IMR-90 (cell line): ENCODE results near the gene HCN3. TPM values are rescaled to one million over a fixed set of nuclear protein-coding genes. Genes with fewer than 3 reads are reported as not detected.

Source experiments
- ATAC-seq: fragments of 200-7000 bp; cut with Tn5 transposase; 2 replicates; pipeline ENCODE4 v1.9.1; 2020; ENCODE audit warnings: low read depth, mild to moderate bottlenecking, moderate library complexity
- BruUV-seq: library from RNA; stranded (reverse); fragments of 400-500 nt; replicated peaks from 2 replicates; lab custom pipeline; 2021; lab: Mats Ljungman, UMichigan
- CTCF ChIA-PET: fragments of 300-600 bp; formaldehyde crosslinking; extraction: SDS; loops from one replicate; lab custom pipeline; 2021; ENCODE audit warnings: antibody characterized with exemption; lab: Yijun Ruan, JAX
- POLR2A ChIA-PET: fragments of 300-600 bp; sonication (Branson Sonifier 250); formaldehyde crosslinking; loops from one replicate; lab custom pipeline; 2022; ENCODE audit warnings: antibody characterized with exemption; ENCODE audit not compliant: unreplicated experiment; lab: Charles Lee
- DNase-seq: peaks from one replicate; pipeline ENCODE4 v3.0.0; 2013
- H2AFZ ChIP-seq: replicated peaks from 2 replicates; pipeline ENCODE3; 2013; ENCODE audit warnings: low read length, mild to moderate bottlenecking; ENCODE audit not compliant: poor library complexity
- H2AK5ac ChIP-seq: 2 replicates; pipeline ENCODE4 v1.6.1; 2013; ENCODE audit warnings: low read depth, low read length, inconsistent platforms
- H2AK9ac ChIP-seq: replicated peaks from 2 replicates; pipeline ENCODE3; 2013; ENCODE audit warnings: mild to moderate bottlenecking, low read depth, low read length, moderate library complexity; ENCODE audit not compliant: poor library complexity
- H2BK120ac ChIP-seq: 2 replicates; pipeline ENCODE4 v1.6.1; 2013; ENCODE audit warnings: low read depth, low read length, inconsistent platforms
- H2BK15ac ChIP-seq: 3 replicates; pipeline ENCODE4 v1.6.1; 2013; ENCODE audit warnings: low read depth, low read length, inconsistent platforms
- H2BK20ac ChIP-seq: 2 replicates; pipeline ENCODE4 v1.6.1; 2013; ENCODE audit warnings: low read depth, mild to moderate bottlenecking, inconsistent platforms, low read length, moderate library complexity
- H2BK5ac ChIP-seq: 2 replicates; pipeline ENCODE4 v1.6.1; 2013; ENCODE audit warnings: mild to moderate bottlenecking, low read depth, low read length, inconsistent platforms; ENCODE audit not compliant: poor library complexity, severe bottlenecking
- H3K14ac ChIP-seq: replicated peaks from 2 replicates; pipeline ENCODE4 v1.6.1; 2013; ENCODE audit warnings: low read depth, low read length, inconsistent platforms
- H3K18ac ChIP-seq: 2 replicates; pipeline ENCODE4 v1.6.1; 2013; ENCODE audit warnings: low read depth, low read length, control low read depth
- H3K23ac ChIP-seq: 2 replicates; pipeline ENCODE4 v1.6.1; 2013; ENCODE audit warnings: low read depth, low read length, inconsistent platforms
- H3K27ac ChIP-seq: 2 replicates; pipeline ENCODE4 v1.5.1; 2013; ENCODE audit warnings: mild to moderate bottlenecking, control low read depth, low read length; ENCODE audit not compliant: insufficient read depth
- H3K27me3 ChIP-seq: 2 replicates; pipeline ENCODE4 v1.6.1; 2013; ENCODE audit warnings: low read length; ENCODE audit not compliant: control insufficient read depth, insufficient read depth
- H3K36me3 ChIP-seq: 2 replicates; pipeline ENCODE4 v1.6.1; 2013; ENCODE audit warnings: low read length, mixed read lengths; ENCODE audit not compliant: control insufficient read depth, insufficient read depth
- H3K4ac ChIP-seq: 2 replicates; pipeline ENCODE4 v1.6.1; 2013; ENCODE audit warnings: low read depth, low read length, inconsistent platforms
- H3K4me1 ChIP-seq: 2 replicates; pipeline ENCODE4 v1.6.1; 2013; ENCODE audit warnings: low read length, mixed read lengths; ENCODE audit not compliant: control insufficient read depth, insufficient read depth
- H3K4me2 ChIP-seq: 2 replicates; pipeline ENCODE4 v1.6.1; 2013; ENCODE audit warnings: low read depth, mild to moderate bottlenecking, control low read depth, low read length, moderate library complexity
- H3K4me3 ChIP-seq: 2 replicates; pipeline ENCODE4 v1.5.1; 2013; ENCODE audit warnings: low read depth, mild to moderate bottlenecking, control low read depth, low read length, moderate library complexity; ENCODE audit not compliant: insufficient read depth
- H3K56ac ChIP-seq: 2 replicates; pipeline ENCODE4 v1.6.1; 2013; ENCODE audit warnings: low read length, inconsistent platforms; ENCODE audit not compliant: insufficient read depth; ENCODE audit errors: extremely low read depth
- H3K79me1 ChIP-seq, 2 experiments: 2 replicates each; pipeline ENCODE4 v1.6.1; 2013; ENCODE audit warnings: low read length in 2 of 2, inconsistent platforms in 1 of 2, low read depth in 1 of 2
- H3K9ac ChIP-seq: 2 replicates; pipeline ENCODE4 v1.6.1; 2013; ENCODE audit warnings: low read depth, low read length, control low read depth
- H3K9me1 ChIP-seq: 2 replicates; pipeline ENCODE4 v1.6.1; 2013; ENCODE audit warnings: low read length, inconsistent platforms; ENCODE audit not compliant: insufficient read depth
- H3K9me3 ChIP-seq: 2 replicates; pipeline ENCODE4 v1.6.1; 2013; ENCODE audit warnings: low read length; ENCODE audit not compliant: control insufficient read depth, insufficient read depth
- H4K20me1 ChIP-seq: 2 replicates; pipeline ENCODE4 v1.6.1; 2013; ENCODE audit warnings: low read length, inconsistent platforms; ENCODE audit not compliant: insufficient read depth
- H4K5ac ChIP-seq: 2 replicates; pipeline ENCODE4 v1.6.1; 2013; ENCODE audit warnings: mild to moderate bottlenecking, low read depth, low read length, control low read depth
- H4K8ac ChIP-seq, 2 experiments: 2 replicates each; pipeline ENCODE4 v1.6.1; 2013; ENCODE audit warnings: low read depth in 2 of 2, low read length in 2 of 2, control low read depth in 1 of 2, inconsistent platforms in 1 of 2
- H4K91ac ChIP-seq: 2 replicates; pipeline ENCODE4 v1.6.1; 2013; ENCODE audit warnings: low read depth, low read length, inconsistent platforms; ENCODE audit not compliant: insufficient read depth
- CEBPB ChIP-seq: IDR thresholded peaks from 2 replicates; pipeline ENCODE4 v1.6.1; 2012; ENCODE audit warnings: low read depth, low read length, improper control_type of control experiment
- CHD1 ChIP-seq: IDR thresholded peaks from 2 replicates; pipeline ENCODE4 v1.6.1; 2012; ENCODE audit warnings: low read depth, low read length, improper control_type of control experiment
- CTCF ChIP-seq: conservative IDR thresholded peaks from 2 replicates; pipeline ENCODE4 v1.5.1; 2012; ENCODE audit warnings: mild to moderate bottlenecking, low read depth, low read length, improper control_type of control experiment
- ELK1 ChIP-seq: fragments of 150-350 bp; IDR thresholded peaks from 2 replicates; pipeline ENCODE4 v1.6.1; 2016; ENCODE audit warnings: low read depth, mild to moderate bottlenecking, low read length, moderate library complexity, borderline replicate concordance
- FOS ChIP-seq: fragments of 150-350 bp; IDR thresholded peaks from 2 replicates; pipeline ENCODE4 v1.6.1; 2016; ENCODE audit warnings: low read depth, low read length
- MAFK ChIP-seq: IDR thresholded peaks from 2 replicates; pipeline ENCODE4 v1.6.1; 2012; ENCODE audit warnings: low read depth, low read length, improper control_type of control experiment
- NFE2L2 ChIP-seq: fragments of 150-350 bp; IDR thresholded peaks from 2 replicates; pipeline ENCODE4 v1.6.1; 2016; ENCODE audit warnings: low read depth, mild to moderate bottlenecking, low read length
- RAD21 ChIP-seq: IDR thresholded peaks from 2 replicates; pipeline ENCODE4 v1.6.1; 2012; ENCODE audit warnings: low read length, improper control_type of control experiment
- RCOR1 ChIP-seq: IDR thresholded peaks from 2 replicates; pipeline ENCODE4 v1.6.1; 2012; ENCODE audit warnings: mild to moderate bottlenecking, low read length, improper control_type of control experiment; ENCODE audit not compliant: insufficient replicate concordance
- RFX5 ChIP-seq: IDR thresholded peaks from 2 replicates; pipeline ENCODE4 v1.8.0; 2012; ENCODE audit warnings: low read depth, mild to moderate bottlenecking, low read length, moderate library complexity
- SMC3 ChIP-seq: fragments of 150-350 bp; IDR thresholded peaks from 2 replicates; pipeline ENCODE4 v1.6.1; 2016; ENCODE audit warnings: low read depth, mild to moderate bottlenecking, antibody characterized with exemption, low read length, moderate library complexity
- USF2 ChIP-seq: fragments of 150-350 bp; IDR thresholded peaks from 2 replicates; pipeline ENCODE4 v1.6.1; 2017; ENCODE audit warnings: mild to moderate bottlenecking, antibody characterized with exemption, low read length, low read depth
- WGBS, 2 experiments: methylation state at CpG; one replicate each; pipeline versions ENCODE4 v1.1.5 to v1.1.7; 2013; ENCODE audit warnings: missing lambda C conversion rate in 2 of 2; ENCODE audit not compliant: insufficient read length in 1 of 2; ENCODE audit errors: extremely low coverage in 2 of 2; 5-methylcytosine and 5-hydroxymethylcytosine counted together
- dilution Hi-C: fragments of 300-500 bp; cut with HindIII; formaldehyde crosslinking; loops from one replicate; pipeline ENCODE4 v1.14.3; 2018; ENCODE audit warnings: low sequenced_read_pairs; ENCODE audit not compliant: unreplicated experiment
- in situ Hi-C: fragments of 300-500 bp; cut with MboI; formaldehyde crosslinking; loops from 3 replicates; pipeline ENCODE4 v1.14.3; 2019; ENCODE audit warnings: low sequenced_read_pairs, inconsistent platforms, mixed read lengths
- intact Hi-C: fragments of 100-400 bp; cut with micrococcal nuclease; formaldehyde crosslinking; loops from 2 replicates; pipeline ENCODE4 v1.10.0; 2022
- polyA plus RNA-seq, 3 experiments: library from polyadenylated mRNA; depleted of rRNA; stranded (reverse); fragments of >200 nt; gene quantifications; 2 replicates each; pipeline ENCODE4 v1.2.3, GENCODE V29; 2012; ENCODE audit warnings: low replicate concordance in 1 of 3
- total RNA-seq: library from RNA; depleted of rRNA; stranded (reverse); fragments of >200 nt; gene quantifications from 2 replicates; pipeline ENCODE4 v1.2.3, GENCODE V29; 2012

The HCN3 gene
- total and polyA plus RNA-seq, 2 of the 4 experiments (the other 2 are of a cell fraction) = 0.36 to 2.7 TPM

GRCh38 chr1:155268630-155269029 lies 8.6 kb upstream of the HCN3 start:
- intact Hi-C loops (no loop called here), in situ Hi-C loops (no loop called here), dilution Hi-C loops (no loop called here)
- Histone ChIP-seq H3K14ac (no peak overlapping the region), H3K36me3 (peaks cover 51% of the 10 kb centered on the region), H2BK20ac (no peak overlapping the region), H2BK5ac (no peak overlapping the region), H4K5ac (no peak overlapping the region), H3K4me3 (no peak overlapping the region), H3K27me3 (no peaks in the 10 kb centered on the region), H3K4me2 (no peak overlapping the region), H3K4ac (no peak overlapping the region), H2BK15ac (no peak overlapping the region), H2BK120ac (no peak overlapping the region), H3K9me3 (no peaks in the 10 kb centered on the region), H3K56ac (no peak overlapping the region), H4K8ac (no peak overlapping the region), H2AK9ac (no peak overlapping the region), H3K18ac (no peak overlapping the region), H4K20me1 (peaks cover 14% of the 10 kb centered on the region; the same call in 1 of the 2 replicates), H3K27ac (no peak overlapping the region), H3K9ac (no peak overlapping the region), H3K79me1 (peaks cover 28 to 54% of the 10 kb centered on the region in 2 experiments), H3K9me1 (peaks cover 8% of the 10 kb centered on the region), H2AK5ac (no peak overlapping the region), H3K23ac (no peak overlapping the region), H4K91ac (no peak overlapping the region), H2AFZ (no peak overlapping the region), H3K4me1 (no peaks in the 10 kb centered on the region)
- DNase-seq (no peak), ATAC-seq (no peak)
- ChIA-PET POLR2A (no interaction called here), CTCF (no interaction called here)
- no TSS peak for BruUV-seq
- TF ChIP-seq RCOR1 (no peak), CHD1 (no peak), NFE2L2 (no peak), RFX5 (no peak), CTCF (no peak), ELK1 (no peak), USF2 (no peak), CEBPB (no peak), RAD21 (no peak), SMC3 (no peak), FOS (no peak), MAFK (no peak)
- WGBS, 2 experiments = 100% methylated on average over 2 of the region's 21 CpGs; no CpG with 5 or more reads in 1 of the 2 experiments
